GM19351 (cell line): Measurements from ENCODE around the gene STYX.
A peak's percentile ranks its signal among the peaks of the same experiment; 100 is the strongest.

ENCODE experiments used
- ATAC-seq: cut with Tn5 transposase; IDR thresholded peaks from one replicate; pipeline ENCODE4 v1.9.1; 2021; ENCODE audit warnings: mild to moderate bottlenecking, moderate library complexity; ENCODE audit not compliant: unreplicated experiment

STYX gene

DNA sequence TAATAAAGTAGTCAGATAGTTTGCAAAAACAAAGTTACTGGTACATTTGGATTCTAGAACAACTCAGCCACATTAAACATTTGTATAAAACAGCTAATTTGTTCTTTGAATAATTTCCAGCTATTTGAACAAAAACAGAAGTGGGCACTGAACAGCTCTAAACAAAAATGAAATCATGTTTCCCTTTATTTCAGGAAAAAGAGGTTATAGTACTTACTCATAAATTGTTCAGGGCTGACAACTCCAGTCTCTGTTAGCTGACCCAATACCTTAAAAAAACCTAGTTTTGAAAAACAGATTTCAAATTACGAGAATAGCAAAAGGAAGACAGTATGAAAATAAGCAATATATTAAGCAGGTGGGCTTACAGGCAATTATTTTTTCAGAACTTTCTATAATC is 53.2 kb downstream of the STYX start:
- ATAC-seq = no peak

DNA sequence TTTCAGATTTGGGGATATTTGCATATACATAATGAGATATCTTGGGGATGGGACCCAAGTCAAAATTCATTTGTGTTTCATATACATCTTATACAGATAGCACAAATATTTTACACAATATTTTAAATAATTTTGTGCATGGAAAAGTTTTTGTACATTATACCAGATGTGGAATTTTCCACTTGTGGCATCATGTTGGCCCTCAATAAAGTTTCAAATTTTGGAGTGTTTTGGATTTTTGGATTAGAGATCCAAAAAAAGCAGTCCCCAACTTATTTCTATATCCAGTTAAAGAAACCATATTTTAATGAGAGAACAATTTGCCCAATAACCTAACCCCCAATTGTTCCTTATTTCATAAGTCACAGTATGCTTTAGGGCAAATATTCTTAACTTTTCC is 56.9 kb downstream of the STYX start:
- no peak for ATAC-seq

DNA sequence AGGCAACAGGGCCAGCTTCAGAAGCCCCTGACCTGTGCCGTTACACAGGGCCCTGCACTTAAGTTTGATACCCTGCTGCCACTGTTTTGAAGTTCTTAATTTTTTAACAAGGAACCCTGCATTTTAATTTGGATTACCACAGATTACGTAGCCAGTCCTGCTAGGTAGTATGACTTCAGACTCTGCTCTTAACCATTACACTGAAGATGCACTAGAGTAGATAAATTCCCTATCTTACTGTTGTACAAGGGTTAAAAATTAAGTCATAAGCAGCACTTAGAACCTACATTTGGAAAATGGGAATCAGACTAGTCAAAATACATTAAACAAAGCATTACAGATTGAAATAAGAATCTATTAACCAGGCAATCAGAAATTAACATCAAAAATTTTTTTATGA is 59.2 kb downstream of the STYX start:
- ATAC-seq = no peak

DNA sequence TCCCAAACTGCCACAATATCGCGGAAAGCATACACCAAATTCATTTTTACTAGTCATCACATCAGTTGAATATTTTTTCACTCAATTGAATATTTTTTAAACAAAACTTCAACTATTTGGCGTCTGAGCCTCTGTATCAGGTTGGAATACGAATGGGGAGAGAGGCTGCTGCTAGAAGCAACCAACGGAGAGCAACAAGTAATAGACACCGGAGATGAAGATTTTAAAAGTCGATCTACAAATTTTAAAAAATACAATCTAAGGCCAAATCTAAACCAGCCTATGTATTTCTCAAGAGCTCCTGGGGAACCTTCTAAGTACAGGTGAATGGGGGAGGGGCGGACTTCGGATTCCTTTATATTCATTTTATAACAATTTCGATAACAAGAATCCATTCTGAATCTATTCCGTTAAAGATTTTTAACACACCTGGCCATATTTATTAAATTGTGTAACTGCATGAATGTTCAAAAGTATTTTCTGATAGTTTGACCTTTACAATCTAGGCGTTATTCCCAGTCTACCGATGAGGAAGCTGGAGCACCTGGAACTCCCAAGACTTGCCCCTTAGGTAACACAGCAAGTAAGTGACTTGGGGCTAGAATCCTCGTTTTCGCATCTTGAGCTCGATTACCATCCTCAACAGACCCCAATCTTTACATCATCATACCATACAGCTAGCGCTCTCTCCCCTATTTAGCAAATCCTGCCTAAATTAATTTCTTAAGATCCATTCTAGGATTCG is 60.2 kb downstream of the STYX start:
- ATAC-seq = no peak

DNA sequence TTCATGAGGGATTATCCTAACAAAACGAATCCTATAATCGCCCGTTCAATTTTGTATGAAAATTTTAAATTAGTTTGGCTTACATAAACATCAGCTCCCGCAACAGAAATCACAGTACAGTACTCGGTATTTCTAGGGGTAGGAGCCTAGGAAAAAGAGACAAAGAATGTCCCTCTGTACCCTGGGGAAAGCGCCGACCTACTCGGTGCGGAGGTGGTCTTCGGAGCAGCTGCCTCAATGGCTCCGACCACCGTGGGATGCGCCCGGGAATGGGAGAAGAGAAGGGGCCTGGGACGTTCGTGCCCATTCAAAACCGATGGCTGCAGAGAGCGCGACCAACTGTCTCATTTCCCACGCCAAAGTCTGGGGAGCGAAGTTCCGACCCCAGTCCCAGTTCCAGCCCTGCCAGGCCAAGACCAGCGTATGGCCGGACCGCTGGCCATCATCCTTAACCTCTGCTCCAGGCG is 60.8 kb downstream of the STYX start:
- peak; percentile 1 for ATAC-seq

DNA sequence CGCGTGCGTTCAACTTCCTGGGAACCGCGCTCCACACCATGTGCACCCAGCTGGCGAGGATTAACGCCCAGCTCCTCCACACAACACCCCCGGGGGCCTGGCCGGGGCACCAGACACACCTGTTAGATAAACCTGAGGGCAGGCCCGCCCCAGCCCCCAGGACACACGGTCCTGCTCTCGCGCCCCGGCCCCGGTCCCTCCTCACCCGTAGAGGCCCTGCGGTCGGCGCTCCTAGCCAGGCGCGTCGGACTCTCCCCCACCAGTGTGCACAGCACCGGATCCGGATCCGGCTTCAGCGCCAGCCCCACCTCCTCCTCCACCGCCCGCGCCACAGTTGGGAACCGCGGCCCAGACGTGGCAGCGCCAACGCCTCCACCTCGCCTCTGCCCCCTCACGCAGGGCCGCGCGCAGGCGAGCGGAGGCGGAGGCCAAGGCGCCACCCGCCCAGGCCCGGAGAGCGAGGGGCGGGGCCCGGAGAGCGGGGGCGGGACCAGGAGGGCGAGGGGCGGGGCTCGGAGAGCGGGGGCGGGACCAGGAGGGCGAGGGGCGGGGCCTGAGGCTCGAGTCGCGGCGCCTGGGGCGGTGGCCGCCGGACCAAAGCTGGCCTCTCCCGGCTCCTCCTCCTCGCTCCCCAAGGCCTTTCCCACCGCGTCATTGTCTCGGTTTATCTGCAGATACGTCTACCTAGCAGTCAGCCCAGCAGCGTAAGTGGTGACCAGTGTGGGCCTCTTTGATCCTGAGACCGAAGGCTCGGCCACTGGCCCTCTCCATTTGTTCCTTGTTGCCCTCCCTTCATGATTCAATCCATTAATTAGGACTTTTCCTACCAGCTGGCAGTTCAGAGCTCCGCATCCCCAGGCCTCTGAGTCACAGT is 61.5 kb downstream of the STYX start, which contains the start of gene GNPNAT1:
GNPNAT1 (minus strand) TSS at position 385 of the 874 bp plus-strand sequence. CDS start 6,957 bp downstream, outside the sequence.
- ATAC-seq = peak; percentile 89

DNA sequence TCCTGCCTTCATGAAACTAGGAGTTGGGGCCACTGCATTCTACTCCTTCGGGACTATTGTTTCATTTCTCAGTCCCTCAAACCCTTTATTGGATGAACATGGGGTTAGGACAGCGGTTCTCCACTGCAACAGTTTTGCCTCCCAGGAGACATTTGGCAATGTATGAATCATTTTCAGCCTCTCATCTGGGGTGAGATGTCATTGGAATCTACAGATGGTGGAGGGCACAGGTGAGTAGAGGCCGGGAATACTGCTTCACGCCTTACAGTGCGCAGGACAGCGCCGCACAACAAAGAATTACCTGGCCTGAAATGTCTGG is 62.1 kb downstream of the STYX start:
- ATAC-seq = no peak

DNA sequence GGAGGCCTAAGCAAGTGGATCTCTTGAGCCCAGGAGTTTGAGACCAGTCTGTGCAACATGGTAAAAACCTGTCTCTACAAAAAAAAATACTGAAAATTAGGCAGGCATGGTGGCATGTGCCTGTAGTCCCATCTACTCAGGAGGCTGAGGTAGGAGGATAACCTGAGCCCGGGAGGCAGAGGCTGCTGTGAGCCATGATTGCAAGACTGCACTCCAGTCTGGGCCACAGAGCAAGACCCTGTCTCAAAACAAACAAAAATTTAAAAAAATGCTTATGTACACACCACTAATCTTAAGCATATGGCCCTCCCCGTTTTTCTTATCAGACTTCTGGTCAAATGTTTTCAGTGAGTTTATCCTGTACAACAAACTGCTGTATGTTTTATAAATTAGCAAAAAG is 63.1 kb downstream of the STYX start:
- ATAC-seq = no peak

DNA sequence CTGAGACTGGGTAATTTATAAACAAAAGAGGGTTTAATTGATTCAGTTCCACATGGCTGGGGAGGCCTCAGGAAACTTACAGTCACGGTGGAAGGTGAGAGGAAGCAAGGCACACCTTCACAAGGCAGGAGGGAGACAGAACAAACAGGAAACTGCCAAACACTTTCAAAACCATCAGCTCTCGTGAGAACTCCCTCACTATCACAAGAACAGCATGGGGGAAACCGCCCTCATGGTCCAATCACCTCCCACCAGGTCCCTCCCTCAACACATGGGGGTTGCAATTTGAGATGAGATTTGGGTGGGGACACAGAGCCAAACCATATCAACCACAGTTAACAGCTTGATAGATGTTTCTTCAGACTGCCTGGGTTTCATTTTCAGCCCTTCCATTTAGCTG is 67.7 kb downstream of the STYX start:
- no peak for ATAC-seq

DNA sequence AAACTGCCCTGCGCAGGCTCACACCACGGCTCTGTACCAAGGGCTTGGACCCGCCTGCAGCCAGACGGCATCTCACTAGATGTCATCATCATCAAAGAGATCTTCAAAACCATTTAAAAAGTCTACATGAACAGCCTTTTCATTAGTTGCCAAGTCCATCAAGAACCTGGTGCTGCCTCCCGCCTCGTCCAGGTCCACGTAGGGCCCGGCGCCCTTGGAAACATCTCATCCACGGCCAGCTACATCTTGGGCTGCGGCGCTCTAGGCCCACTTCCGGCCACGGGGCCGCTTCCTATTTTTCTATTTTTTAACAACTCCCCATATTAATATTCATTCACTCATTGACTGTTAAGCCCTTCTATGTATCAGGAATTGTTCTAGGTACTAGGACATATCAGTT is 68.9 kb downstream of the STYX start:
- no peak for ATAC-seq

DNA sequence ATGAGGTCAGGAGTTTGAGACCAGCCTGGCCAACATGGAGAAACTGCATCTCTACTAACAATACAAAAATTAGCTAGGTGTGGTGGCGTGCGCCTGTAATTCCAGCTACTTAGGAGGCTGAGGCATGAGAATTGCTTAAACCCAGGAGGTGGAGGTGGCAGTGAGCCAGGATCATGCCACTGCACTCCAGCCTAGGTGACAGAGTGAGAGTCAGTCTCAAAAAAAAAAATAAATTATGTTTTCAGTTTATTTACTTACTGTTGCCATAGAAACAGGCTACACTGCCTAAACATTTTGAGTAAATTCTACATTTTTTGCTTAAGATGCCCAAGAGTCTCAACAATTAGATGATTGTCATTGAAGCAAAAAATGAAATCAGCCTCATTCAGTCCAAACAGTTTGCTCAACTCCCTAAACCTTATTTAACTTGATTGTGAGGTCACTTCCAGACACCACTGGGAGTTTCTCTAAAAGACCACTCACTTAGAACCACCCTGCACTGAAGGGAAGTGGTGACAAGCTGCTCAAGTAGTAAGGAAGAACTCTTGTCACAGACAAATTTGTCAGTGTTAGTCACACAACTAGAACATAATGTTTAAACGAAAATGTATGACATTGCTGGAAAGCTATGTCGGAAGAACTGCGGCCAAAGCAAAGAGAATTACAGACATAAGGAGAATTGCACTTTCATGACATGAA is 71.2 kb downstream of the STYX start:
- ATAC-seq = no peak

DNA sequence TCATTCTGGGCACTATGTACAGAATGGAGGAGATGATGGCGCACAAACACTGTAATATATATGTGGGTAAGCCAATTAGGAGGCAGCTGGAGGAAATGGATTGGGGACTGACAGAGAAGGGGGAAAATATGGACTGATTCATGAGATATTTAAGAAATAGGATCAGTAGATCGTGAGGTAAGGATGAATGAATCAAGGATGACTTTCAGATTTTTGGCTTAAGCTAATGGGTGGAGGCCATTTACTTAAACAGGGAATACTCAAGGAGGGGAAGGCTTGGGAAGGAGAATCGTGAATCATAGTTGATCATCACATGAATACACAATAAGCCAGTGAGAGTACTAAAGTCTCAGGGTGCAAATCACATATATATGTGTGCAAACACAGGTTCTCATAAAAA is 72.6 kb downstream of the STYX start:
- no peak for ATAC-seq

DNA sequence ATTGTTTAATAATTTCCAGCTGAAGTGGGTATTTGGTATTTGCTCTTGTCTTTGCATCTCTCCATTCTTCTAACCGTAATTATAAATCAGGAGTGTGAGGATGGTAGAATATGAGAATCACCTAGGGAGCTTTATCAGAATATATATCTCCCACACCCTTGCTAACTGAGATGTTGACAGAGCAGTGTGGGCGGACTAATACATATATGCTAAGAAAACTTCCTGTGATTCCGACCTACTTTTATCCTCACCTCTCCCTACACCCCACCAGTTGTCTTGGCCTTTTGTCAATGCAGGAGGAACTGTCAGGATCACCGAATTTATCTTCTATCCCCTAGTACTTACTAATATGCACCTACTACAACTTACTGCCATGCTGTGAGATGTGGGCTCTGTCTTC is 76.1 kb downstream of the STYX start:
- ATAC-seq = no peak

DNA sequence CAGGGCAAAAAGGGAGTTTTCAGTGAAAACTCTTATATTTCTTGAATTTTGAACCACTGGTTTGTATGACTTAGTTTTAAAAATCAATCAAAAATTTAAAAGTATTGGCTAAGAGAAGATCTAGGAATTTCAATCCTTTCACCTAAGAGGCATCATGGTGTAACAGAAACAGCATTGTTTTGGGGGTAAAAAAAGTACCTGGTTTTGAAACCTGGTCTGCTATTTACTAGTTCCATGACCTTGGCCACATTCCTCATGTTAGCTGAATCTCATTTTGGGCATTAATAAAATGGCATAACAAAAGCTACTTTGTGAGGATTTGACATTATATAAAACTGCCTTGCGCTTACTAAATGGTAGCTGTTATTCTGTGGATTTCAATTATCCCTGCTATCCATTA is 78.1 kb downstream of the STYX start:
- ATAC-seq = no peak

DNA sequence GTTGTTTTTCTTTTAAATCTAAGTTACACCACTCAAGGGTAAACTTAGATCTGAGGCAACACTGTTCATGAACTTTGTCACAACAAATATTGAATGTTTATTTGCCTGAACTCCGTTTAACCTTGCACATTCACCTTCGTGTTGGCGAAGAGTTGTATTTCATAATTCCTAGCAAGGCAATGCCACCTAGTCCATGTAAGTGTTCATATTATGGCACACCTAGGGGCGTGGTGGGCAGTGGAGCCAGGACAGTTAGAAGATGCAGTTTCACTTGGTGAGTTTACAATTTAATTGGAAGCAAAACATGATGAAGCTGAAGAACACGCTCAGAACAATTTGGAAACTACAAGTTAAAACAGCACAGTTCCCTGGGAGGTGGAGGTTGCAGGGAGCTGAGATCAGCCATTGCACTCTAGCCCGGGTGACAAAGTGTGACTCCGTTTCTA is 91.9 kb downstream of the STYX start:
- ATAC-seq = no peak

DNA sequence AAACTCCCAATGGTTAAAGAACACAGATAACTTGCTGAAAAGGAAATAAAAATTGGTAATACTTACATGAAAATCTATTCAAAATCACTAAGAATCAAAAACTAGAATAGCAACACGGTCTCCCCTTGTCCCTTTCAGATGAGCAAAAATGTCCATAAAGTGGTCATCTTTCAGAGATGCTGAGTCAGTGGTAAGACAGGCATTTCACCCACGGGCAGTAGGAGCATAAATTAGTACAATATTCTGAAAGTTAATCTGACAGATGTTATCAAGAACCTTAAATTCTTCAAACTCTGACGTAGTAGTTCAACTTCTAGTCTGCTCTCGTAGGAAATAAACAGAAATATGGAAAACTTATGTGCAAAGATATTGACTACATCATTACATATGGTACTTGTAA is 94.5 kb downstream of the STYX start:
- no peak for ATAC-seq
